Measurements from ENCODE around the gene CD151.

Gene CD151

DNA sequence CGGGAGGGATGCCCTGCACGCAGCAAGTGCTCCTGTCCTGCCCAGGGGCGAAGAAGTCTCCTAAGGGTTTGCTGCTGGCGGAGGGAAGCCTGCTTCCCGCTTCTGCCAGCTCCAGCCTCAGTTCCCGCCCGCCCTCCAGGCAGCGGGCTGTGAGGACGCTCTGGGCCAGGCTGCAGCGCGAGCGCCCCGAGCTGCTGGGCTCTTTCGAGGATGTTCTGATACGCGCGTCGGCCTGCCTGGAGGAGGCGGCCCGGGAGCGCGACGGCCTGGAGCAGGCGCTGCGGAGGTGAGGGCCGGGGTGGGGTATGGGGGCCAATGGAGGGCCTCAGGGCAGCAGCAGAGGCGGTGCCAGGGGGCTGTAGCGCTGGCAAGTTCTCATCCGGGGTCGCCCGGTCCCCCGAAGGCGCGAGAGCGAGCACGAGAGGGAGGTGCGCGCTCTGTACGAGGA, 2.9 kb upstream of the CD151 start:
- no peak for DNase-seq

DNA sequence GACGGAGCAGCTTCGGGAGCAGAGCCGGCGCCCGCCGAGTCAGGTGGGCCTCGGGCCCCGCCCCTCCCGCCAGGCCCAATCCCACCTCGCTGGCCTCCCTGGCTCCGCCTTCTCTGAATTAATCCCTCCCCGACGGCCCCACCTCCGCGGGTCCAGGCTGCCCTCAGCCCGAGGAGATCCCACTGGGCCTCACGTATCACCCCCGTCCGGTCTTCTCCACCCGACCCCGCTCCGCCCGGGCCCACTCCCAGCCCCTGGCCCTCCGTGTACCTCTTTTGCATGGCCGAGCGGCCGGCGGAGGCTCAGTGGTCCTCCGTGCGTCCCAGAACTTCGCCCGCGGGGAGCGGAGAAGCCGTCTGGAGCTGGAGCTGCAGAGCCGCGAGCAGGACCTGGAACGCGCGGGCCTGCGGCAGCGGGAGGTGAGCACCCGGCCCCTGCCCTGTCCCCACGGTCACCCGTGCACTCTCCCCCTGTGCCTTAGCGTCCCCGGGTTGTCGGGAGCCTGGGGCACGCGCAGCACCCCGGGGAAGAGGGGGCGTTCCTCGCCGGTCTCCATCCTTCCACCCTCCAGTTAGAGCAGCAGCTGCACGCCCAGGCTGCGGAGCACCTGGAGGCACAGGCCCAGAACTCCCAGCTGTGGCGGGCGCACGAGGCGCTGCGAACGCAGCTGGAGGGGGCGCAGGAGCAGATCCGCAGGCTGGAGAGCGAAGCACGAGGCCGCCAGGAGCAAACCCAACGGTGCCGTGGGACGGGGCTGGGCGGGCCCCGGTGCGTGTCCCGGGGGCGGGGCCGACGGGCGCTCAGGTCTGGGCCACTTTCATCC, 2.2 kb upstream of the CD151 start:
- DNase-seq, result peak; percentile 57

DNA sequence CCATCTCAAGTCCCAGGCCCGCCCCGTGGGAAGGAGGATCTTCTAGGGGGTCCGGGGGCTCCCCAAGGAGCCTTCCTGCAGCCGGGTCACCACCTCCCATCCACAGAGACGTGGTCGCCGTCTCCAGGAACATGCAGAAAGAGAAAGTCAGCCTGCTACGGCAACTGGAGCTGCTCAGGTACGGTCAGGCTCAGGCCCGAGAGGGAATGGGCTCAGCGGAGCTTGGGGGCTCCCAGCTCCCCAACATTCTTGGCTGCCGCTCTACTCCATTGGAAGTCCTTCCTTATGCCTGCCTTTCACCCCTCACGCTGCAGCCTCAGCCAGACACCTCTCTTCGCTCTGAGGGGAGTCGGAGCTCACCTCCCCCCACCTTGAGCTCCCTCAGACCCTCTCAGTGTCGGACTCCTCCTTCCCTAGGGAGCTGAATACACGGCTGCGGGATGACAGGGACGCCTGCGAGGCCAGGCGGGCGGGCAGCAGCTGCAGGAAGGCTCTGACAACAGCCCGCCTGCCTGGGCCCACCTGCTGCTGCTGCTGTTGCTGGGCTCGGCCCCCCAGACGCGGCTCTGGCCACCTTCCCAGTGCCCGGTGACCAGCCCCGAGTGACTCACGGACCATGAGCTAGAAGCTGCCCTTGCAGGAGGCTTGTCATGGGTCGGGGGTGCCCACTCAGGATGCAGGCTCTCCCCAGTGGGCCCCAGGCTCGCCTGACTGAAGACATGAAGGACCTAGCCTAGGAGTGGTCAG, 1.5 kb upstream of the CD151 start:
- DNase-seq, result peak; percentile 54

- DNase-seq, result no peak
Observed at GRCh38 chr11:831961-832528, 707 bp upstream of the CD151 start.

GRCh38 chr11:833114-833791, 501 bp downstream of the CD151 start:
- DNase-seq, result peak; percentile 62

DNA sequence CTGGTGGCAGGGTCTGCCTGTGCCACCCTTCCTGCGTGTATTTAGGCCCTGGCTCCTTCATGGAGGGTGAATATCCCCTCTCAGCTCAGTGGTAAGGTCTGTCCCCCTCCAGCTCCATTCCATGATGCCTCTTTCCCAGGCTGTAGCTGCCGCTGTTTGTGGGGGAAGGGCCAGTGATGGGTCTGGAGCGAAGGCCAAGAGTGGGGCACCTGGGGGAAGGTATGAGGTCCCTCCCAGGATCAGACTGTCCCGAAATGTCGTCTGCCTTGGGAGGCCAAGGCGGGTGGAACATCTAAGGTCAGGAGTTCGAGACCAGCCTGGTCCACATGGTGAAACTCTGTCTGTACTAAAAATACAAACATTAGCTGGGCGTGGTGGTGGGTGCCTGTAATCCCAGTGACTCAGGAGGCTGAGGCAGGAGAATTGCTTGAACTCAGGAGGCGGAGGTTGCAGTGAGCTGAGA, 1.1 kb downstream of the CD151 start:
- no peak for DNase-seq

DNA sequence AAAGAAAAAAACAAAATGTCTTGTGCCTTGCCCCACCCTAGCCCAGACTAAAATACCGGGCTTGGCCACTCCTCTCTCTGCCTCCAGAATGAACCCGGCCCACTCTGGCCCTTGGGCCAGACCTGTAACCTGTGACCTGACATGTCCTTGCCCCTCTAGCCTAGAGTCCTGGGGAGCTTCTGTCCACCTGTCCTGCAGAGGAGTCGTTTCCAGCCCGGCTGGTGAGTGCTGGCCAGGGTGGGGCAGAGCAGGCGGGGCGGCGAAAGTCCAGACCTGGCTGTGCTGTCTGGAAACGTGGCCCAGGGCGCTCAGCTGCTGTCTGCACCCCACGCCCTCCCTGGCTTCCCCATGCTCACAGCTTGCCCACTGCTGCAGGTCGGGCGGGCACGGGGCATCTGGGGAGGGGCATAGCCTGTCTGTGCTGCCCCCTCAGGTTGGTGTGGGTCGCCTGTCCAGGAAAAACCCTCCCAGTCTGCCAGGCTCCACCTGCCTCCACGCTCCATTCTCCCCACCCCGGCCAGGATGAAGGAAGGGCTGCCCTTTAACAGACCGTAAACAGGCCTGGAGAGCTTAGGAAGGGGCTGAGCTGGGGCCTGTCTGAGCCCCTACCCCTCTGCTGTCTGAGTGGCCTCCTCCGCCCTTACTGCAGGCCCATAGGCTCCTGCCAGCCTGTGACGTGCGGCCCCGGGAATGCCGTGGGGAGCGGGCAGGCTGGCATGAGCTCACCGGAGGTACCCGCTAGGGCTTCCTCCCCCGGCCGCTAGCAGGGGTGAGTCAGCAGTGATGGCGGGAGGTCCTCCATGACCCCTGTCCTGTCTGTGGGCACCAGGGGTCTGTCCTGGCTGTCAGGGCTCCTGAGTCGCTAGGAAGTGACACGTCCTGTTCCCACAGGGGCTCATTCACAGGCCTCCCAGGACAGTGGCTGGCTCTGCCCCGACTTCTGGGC, 1.9 kb downstream of the CD151 start:
- DNase-seq, result peak; percentile 84

DNA sequence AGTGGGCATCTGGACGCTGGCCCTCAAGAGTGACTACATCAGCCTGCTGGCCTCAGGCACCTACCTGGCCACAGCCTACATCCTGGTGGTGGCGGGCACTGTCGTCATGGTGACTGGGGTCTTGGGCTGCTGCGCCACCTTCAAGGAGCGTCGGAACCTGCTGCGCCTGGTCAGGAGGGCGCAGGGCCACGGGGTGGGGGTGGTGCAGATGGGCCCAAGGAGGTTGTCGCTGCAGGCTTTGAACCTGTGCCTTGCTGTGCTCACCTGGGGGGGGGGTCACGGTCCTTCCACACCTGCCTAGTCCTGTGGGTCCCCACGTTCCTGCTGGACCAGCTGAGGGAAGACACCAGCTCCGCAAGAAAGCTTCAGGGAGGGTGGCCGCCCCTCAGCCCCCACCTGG, 3.5 kb downstream of the CD151 start:
- DNase-seq, result no peak

DNA sequence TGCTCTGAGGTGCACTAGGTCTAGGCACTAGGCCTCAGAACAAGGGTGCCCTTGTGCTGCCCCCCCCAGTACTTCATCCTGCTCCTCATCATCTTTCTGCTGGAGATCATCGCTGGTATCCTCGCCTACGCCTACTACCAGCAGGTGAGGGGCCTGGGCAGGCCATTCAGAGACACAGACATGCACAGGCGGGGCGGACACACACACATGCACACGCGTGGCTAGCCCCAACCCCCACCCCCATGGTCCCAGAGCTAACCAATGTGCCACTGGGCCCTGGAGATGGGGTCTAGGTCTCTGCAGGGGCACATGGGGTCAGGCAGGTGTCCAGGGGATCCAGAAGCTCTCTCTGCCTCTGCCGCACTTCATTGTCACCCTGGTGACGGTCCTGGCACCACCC, 3.9 kb downstream of the CD151 start:
- no peak for DNase-seq

- DNase-seq, result no peak
Observed at GRCh38 chr11:837189-837989, 4.6 kb downstream of the CD151 start.

DNA sequence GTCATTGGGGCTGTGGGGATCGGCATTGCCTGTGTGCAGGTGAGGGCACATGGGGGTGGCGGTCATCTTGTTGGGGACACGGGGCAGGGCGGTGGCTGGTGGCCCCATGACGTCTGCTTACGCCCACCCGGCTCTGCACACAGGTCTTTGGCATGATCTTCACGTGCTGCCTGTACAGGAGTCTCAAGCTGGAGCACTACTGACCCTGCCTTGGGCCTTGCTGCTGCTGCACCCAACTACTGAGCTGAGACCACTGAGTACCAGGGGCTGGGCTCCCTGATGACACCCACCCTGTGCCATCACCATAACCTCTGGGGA, 5.2 kb downstream of the CD151 start:
- DNase-seq, result no peak

DNA sequence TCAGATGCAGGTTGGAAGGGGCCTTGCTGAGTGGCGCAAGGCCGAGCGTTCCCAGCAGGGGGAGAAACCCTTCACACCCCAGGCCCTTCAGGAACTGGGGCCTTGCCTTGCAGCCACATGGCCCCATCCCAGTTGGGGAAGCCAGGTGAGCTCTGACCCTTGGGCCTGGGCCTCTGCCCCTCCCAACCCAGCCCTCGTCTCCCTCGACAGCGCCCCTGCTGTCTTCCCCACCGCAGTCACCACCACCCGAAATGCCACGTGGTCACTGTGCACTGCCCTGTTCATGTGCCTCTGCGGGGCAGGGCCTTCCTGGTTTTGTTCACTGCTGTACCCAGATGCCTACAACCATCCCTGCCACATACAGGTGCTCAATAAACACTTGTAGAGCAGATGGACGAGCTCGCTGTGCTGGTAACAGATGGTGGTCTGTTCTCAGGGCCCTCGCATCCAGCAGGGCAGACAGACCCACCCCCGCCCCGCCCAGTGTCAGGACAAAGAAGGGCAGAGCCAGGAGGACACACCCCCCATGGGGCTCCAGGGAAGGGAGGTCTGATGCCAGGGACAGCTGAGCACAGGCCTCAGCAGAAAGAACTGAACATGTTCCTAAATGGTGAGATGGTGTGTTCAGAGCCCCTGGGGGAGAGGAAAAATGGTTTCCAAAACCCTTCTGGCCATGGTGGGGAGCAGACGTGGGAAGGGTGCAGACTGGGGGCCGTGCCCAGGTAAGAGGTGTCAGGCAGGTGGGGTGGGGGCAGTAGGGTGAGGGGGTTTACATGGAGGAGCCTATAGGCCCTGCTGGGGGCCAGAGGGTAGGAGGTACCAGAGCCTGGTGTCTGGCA, 5.9 kb downstream of the CD151 start:
- DNase-seq, result no peak

GRCh38 chr11:839280-839623, 6.5 kb downstream of the CD151 start:
- DNase-seq, result no peak

GRCh38 chr11:839875-840617, 7.3 kb downstream of the CD151 start:
- no peak for DNase-seq

DNA sequence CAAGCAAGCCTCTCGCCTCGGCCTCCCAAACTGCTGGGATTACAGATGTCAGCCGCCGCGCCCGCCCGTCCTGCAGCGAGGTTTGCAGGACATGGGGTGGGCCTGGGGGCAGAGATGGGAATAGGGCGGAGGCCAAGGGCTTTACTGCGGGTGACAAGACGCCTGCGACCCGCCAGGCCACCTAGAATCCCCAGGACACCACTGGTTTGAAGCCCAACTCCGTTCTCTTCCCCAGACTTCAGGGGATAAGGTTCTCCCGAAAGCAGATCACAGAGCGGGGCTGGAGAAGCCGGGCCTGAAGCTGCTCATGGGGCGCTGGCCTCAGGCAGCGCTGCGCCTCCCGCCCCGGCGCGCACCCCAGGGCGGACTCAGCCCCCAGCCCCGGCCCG, 9.2 kb downstream of the CD151 start:
- DNase-seq, result no peak

DNA sequence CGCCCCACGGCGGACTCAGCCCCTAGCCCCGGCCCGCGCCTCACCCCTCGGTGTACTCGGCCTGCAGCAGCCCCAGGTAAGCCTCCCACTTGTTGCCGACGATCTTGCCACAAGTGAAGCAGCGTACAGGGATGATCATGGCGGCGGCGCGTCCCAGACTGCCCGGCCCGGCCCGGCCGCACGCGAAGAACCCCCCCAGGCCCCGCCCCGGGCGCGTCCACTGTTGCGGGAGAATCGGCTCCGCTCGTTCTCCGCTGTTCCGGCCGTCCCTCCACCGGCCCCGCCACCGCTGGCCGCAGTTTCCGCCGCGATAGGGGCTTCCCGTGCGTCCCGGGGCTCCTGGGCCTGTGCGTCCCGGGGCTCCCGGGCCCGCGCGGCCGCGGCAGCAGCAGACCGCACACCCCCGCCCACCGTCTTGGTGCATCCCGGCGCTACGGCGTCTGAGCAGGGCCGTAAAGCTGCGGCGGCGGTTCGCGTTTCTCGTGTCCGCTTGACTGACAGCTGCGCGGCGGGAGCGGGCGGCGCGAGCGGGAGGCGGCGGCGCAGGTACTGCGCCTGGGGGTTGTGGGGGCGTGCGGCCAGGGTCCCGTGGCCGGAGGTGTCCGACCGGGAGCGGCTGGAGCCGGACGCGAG, 9.7 kb downstream of the CD151 start, which contains the start of the genes POLR2L and TSPAN4:
TSS of gene POLR2L (minus strand) at position 160 of the 633 bp plus-strand sequence. CDS start at position 139, 21 bp downstream.
TSS of gene TSPAN4 (plus strand) at position 483 of the 633 bp plus-strand sequence. CDS start 7,453 bp downstream, outside the sequence.
- DNase-seq, result peak; percentile 88

DNA sequence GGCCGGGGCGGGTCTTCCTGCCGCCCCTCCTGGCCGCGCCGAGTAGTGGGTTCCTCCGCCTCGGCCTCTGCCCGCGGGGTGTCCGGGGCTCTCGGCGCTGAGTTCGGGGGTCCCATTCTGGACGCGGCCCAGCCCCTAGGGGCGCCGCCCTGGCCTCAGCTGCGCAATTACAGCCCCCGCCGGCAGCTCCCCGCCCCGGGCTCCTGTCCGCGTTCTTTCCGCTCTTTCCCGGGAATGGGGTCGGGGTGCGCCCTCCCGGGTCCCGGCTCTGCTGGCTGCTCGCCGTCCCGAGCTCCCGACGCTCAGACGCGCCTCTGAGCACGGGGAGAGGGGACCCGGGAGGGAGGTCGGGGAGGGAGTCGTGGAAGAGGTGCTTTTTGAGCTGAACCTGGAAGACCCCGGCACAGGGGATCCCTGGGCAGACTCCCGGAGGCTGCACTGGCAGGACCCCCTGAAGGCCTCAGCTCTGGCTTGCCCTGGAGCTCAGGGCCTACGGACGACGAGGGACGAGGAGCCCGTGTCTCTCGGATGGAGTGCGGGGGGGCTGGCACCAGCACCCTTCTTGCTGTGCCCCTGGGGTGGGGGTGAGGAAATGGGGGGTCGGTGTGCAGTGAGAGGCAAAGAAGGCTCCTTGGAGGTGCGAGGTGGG, 10.5 kb downstream of the CD151 start:
- no peak for DNase-seq
